IPS-NIHi7 (cell line): ENCODE data around the gene MROH2A.

Experiments
- DNase-seq: peaks from one replicate; pipeline ENCODE4 v3.0.0; 2012; ENCODE audit warnings: mixed read lengths; ENCODE audit errors: extremely low spot score

The MROH2A gene

DNA sequence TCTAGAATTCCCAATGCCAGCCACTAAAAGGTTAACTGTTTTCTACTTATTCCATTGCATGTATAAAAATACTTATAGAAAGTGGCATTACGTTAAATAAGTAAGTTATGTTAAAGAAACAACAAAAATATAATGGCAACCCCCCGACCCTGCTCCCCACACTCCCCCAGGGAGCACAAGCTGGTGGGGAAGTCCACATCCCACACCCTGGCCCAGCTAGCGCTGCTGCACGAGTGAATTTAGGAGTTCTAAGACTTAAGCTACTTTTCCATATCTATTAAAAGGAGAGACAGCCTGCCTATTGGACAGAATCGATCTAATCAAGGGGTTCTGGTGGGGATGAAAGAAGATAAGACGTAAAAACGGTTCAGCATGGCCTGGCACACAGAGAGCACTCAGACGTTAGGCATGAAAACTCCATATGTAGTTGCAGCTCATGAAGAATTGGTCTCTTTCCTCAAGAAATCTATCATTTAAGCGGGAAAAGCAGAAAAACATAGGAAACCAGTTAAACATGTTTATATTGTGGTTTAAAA, 59.6 kb downstream of the MROH2A start:
- no peak for DNase-seq

DNA sequence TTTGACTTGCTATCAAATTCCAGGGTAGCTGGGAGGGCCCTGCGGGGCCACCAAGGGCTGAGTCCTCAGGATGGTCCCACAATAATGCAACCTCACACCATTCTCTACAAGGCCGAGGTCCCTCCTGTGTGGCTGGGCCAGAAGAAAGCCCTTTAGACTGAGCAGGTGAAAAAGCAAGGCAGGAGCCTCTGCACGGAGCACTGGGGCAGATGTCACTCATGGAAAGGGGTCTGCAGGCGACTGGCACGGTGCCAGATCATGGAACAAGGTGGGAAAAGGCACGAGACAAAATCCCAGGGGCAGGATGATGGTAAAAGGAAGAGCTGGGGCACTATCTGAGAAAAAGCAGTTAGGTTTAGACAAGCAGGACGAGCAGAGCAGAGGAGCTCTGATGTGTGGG, 60.1 kb downstream of the MROH2A start:
- DNase-seq, result no peak

DNA sequence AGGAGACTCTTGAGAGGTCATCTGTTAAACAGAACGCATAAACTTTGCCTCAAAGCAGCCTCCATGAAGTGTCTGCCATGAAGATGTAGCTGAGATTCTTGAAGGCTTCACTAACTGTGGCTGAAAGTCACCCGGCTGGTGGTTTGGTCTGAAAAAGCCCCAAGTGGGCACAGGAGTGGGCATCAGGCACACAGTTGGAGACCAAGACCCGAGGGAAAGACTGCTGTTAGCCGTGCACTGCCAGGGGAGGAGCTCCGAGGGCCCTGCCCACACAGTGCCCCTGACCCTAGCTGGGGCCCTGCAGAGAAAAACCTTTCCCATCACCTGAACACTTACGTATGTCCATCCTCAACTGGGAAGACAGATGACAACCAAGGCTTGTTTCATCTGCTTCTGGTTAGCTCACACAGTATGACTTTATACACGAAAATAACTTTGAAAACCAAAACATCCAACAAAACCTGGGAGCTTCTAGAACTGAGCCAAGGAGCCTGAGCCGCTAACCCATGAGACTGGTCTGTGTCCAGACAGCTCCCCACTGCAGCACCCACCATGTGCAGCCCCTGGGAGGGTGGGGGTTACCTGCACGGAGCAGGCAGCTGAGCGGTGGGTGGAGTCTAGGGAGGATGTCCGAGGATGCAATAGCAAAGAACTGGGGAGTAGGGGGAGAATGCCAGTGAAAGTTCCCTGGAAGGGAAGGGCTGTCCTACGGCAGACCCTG, 60.8 kb downstream of the MROH2A start:
- DNase-seq, result no peak

DNA sequence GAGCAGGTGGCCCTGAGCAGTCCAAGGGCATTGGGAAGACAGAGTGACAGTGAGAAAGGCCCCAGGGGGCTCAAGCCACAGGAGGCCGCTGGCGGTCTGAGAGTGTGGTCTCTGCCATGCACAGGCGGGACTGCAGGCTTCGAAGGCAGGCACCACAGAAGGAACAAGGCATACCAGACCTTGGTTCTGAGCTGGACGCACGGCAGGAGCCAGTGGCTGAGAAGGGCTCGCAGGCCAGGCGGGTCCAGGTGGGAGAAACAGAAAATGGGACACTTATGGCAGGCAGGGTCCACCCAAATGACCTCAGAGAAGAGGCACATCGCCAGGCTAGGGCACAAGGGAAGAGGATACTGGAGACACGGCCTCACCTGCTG, 61.3 kb downstream of the MROH2A start:
- DNase-seq, result no peak

DNA sequence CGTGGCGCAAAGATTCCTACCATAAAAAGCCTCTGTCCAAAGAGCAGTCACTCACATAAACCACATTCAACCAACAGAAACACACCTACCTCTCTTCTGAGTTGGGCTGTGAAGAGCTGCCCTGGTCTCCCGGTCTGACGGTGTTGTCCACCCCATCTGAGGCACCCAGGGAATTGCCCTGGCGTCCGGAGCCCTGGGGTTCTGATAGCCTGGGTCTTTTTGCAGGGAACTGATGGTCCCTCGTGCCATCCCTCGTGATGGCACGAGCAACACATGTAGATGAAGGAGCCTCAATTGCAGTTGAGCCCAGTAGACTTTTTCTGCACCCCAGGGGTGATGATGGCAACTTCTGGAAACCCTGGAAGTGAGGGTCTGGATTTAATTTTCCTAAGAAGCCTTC, 62.4 kb downstream of the MROH2A start:
- DNase-seq, result no peak

DNA sequence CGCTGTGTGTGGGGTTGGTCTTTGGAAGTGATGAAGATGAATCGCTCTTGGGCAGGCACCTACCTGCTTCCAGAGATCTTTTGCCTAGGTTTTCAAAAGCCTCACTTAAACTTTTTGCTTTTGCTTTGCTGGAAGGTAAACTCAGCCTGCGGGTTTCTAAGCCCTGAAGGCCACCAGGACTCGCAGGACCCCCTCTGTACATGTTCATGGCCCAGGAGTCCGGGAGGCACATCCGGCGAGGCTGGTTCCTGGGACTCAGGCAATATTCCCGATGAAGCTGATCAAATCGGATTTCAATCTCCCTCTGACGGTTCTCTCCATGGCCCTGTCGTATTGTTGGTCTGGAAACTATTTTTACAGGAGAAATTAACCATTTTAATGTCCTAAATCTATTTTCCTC, 63.1 kb downstream of the MROH2A start:
- DNase-seq, result no peak

DNA sequence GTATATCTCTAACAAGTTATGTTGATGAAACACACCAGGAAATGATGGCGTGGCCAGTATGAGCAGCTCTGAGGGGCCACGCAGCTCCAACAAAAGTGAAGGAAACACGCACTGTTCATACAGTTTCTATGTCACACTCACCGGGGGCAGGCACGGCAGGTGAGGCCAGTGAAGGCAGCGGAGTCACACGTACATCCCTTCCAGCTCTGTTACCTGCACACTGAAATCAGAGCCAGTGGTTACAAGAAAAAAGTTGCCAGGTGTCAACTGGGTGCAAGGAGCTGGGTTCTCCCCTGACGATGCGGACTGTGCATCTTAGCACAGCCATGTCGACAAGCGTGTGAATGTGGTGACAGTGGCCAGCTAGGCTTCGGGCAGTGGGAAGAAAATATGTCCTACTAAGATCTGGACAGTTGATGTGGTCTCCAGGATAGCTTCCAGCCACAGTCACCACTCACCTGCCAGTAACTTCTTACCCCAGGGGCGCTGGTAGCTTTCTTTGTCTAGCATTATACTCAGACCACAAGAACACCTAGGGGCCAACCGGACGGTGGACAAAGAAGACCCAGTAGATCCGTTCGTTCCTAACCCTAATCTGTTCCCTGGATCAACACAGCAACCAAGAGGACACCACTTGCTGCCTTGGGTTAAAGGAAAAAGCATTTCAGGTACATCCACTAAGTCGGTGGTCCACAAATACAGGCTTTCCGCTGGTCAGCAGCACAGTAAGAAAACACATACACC, 66.1 kb downstream of the MROH2A start:
- no peak for DNase-seq

DNA sequence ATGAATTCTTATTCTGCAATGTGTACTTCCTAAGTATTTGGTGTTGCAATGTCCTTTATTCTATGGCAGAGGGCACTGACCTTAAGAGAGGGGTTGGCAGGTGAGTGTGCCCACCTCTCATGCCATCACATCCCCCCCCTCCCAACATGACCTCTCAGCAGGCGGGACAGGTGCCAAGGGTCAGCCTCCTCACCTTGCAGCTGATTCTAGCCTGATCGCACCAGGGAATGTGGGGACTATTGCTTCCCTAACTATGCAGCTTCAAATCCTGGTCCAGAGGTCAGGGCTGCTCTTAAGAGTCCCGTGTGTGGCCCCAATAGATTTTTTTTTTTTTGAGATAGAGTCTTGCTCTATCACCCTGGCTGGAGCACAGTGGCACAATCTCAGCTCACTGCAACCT, 66.7 kb downstream of the MROH2A start:
- no peak for DNase-seq

DNA sequence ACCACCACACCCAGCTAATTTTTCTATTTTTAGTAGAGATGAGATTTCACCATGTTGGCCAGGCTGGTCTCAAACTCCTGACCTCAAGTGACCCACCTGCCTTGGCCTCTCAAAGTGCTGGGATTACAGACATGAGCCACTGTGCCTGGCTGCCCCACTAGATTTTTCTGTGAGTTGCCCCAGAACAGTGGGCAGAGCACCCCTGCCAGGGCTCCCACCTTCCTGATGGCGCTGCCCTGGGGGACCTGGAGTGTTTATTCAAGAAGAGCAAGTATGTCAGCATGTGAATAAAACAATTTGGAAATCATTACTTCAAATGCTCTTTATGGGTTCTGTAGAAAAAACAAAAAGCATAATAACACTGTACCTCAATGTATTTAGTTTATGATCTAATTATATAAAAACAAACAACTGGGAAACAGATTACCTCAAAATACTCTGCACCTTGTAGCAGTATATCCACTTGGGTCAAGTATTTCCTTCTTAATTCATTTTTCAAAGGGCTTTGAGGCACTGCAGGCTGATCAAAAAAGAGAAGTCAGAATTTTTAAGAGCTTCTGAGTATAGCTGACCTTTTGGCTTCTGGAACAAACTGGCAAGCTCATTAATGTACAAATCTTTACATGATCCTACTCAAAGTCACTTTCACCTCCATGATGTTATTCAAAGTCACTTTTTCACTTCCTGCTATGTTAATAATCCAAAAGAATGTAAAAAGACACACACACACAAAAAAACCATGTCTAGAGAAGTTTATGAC, 67.4 kb downstream of the MROH2A start:
- DNase-seq, result no peak

DNA sequence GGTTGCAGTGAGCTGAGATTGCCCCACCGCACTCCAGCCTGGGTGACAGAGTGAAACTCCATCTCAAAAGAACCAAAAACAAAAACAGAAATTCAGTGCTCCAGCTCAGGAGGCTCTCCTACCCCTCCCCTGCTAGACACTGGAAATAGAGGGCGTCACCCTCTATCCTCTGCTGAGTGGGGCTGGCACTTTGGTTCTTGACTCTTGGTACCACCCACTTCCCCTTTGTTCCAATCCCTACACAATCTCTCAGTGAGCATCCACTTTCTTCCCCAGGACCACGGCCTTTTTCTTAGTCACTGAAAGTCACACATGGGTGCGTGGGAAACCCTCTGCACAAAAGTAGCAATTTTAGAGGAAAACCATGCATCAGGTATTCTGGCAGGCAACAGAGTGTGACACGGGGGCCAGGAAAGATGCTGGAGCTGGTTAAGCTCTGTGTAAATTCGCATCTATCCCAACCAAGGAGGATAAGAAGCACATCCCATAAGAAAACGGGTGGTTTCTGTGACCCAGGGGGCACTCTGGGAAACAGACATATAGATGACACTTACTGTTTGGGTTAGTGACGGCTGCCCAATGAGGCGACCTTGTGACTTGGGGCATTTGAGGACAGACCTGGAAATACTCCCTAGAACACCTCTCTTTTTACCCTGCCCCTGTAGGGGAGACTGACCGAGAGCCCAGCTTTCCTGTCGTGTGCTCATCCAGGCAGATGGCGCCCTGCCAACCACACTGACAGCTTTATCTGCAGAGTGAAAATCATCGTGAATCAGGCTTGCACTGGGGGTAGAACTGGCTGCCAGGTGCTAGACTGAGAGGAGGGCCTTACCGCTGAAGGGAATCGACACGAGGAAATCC, 68.5 kb downstream of the MROH2A start:
- no peak for DNase-seq

DNA sequence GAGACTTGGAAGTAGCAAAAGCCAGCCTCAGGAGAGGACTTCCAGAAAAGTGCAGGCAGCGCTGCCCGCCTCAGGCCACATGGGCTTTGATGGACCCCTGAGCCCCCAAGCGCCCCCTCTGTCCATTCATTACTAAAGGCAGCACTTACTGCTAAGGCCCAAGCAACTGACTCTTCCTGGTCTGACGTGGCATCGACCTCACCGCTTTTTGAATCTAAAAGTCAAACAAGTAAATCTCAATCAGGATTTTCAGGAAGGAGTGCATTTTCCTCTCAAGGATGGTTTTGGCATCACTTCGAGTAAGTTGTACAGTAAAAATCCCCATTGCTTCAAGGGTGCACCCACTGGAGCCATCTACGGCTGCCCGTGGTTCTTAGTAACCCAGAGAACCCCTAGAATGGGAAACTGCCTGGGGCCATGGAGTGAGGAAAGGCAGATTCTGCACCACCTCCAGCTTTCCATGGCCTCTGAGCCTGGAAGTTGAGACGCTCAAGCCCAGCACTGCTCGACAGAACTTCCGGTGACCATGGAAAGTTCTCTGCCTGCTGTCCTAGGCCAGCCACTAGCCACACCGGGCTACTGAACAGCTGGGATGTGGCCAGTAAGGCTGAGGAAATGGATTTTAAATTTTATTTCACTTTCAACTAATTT, 69.2 kb downstream of the MROH2A start:
- DNase-seq, result peak; percentile 9

DNA sequence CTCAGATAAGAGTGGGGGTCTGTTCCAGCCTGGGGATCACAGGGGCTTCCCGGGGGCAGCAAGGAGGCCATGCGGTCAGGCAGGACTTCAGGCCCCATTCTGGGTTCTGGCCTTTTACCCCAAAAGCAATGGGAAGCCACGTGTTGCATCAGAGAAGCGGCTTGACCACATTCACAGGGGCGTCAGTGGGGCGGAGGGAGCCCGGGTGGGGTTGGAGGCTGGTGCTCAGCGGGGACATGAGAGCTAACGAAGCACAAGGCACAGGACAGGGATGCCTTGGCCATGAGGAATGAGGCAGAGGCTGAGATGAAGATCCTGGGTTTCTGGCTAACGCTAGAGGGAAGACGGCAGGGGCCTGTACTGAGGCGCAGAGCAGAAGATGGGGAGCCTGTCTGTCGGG, 70.1 kb downstream of the MROH2A start:
- no peak for DNase-seq

DNA sequence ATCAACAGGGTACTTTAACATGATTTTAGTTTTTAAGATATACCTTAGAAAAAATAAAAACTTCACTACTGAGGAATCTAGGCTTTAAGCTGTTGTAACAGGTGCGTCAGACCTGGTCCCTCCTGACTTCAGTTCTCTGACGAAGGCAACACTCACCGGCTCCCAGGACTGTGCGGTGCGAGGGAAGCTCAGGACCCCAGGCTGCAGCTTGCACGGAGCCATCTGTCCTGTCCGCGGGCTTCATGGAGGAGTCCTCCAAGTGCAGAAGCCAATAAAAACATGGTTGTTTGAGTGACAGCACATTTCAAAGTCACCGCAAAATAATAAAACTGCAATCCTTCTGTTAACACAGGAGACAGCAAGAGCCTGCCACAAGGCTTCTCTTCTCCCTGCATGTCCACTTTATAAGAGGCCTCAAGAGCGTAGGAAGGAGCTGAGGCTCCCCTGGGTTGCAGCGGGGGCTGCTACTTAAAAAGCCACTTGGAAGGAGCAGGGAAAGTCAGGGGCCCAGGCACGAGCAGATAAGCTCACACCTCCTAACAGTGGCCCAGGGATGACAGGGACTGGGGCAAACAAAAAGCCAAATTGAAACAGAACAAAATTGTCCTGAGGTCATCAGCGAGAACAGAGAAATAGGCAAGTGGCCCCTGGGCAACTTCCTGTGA, 71.6 kb downstream of the MROH2A start:
- DNase-seq, result no peak

DNA sequence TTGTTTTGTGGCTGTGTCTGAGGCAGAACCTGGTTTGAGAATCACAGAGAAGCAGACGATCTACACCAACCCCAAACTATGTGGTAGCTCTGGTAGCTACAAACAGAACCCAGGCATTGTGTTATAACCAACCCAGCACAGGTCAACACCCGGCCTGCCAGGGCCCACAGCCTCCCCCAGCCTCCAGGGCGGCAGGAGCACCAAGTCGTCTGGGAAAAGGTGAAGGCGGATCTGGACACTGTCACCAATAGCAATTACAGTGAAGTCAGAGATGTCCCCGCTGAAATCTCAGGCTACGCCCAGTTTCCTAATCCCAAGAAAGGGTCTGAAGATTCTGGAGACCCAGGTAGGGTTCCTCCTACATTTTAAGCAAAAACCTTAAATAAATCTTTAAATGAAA, 72.6 kb downstream of the MROH2A start:
- no peak for DNase-seq

DNA sequence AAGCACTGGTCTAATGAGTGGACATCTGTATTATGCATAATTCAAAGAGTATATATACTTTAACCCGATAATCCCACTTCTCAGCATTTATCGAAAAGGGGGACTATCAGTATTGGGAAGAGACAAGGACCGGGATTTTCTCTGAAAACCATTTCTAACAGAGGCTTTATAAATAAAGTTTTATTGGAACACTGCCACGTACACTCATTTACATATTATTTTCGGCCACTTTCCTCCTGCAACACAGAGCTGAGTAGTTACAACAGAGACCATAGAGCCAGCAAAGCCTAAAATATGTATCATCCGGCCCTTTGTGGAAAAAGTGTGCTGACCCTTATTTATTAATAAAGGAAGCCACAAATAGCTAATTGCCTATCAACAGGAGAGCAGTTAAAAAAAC, 73.0 kb downstream of the MROH2A start:
- DNase-seq, result no peak

DNA sequence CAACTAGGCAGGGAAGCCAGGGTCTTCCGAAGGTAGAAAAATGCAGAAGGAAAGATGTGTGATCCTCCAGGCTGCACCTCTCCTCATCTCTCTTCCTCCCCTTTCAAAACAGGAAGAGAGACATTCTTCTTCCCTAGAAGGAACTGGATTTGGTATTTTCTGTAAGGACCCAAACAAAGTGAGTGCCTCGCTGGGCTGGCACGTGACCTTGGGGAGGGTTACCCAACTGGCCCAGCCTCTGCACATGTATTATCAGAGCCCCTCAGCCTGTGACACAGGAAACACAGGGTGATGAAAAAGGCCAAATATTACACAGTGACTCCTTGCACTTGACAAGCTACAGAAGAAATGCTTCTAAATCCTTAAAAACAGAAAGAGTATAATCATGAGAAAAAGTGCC, 73.9 kb downstream of the MROH2A start:
- DNase-seq, result no peak

DNA sequence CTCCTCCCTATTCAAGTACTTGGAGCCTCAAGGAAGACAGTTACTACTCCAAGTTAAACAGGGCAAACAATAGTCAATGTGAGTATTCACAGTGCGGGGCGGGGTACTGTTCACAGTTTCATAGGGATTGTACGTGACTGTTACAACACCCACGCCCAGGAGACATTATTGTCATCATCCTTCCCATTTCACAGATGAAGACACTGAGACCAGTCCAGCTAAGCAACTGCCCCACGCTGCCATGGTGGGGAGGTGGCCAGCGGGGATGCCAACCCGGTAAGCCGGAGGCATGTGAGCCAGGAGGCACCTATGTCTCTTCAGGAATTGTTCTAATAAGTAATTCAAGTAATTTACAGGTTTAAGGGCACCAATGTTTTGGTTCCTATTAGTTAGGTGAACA, 75.2 kb downstream of the MROH2A start:
- no peak for DNase-seq

DNA sequence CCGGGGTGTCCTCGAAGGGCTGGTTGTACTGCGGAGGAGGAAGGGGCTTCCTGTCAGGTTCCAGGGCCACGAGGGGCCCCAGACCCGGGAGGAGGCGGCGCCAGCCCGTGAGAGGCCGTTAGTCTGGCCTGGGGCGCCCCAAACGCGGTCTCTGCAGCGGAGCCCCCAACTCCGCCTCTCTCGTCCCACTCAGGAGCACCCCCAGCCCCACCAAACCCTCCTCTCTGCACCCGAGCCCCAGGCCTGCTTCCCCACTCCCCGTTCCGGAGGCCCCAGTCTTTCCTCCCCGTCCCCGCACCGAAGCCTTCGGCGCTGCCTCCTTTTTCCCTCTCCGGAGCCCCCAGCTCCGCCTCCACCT, 75.7 kb downstream of the MROH2A start:
- DNase-seq, result no peak

DNA sequence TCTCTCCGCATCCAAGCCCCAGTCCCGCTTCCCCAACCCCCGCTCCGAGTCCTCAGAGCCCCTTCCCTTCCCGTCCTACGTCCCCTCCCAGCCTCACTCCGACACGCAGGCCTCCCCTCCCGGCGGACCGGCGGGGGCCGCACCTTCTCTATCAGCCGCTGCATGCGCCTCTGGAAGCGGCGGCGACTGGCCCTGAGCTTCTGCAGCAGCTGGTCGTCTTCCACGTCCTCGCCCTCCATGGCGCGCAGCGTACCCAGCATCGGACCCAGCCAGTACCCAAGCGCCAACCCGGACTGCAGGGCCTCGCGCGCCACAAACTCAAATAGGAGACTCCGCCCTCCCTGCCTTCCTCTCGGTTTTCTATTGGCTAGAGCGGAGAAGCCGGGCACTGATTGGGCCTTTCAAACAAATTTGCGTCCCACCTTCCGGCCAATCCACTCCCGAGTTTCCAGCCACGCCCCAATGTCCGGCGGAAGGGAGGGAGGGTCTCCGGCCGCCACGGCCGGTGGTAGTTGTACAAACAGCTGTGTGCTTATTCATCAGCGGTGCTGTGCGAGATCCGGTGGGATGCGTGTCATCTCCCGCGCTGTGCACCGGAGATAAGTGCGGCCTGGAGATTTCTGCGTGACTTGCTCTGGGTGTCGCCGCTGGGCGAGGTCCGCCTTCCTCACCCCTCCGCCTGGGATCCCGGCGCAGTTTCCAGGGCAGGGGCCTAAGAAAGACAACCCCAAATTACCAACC, 76.3 kb downstream of the MROH2A start, which contains the start of gene HJURP:
Gene HJURP (minus strand): TSS at position 295 of the 741 bp plus-strand sequence. CDS start 35 bp downstream, at position 260.
- peak; percentile 99 for DNase-seq

DNA sequence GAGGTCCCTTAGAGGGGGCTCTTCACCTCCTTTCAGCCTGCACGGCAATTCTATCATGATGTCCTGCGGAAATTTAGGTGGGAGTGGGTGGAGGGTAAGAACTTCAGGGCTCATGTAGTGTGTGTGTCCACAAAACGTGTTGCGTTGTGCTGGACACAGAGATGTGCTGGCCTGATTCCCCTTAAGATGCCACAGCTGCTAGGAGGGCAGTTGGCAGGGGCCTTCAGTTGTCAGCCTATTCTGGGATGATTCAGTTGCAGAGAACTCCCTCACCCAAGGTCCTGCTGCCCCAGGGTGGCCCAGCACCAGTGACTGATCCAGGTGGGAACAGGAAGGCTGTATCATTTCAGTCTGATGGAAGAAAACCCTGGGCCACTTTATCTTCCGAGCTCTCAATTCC, 77.2 kb downstream of the MROH2A start:
- no peak for DNase-seq
